Activated gamma-delta T cell treated with Interleukin-2 at 50 U/mL for 16 hours (primary cell): ENCODE results near the gene MEIOSIN.
"Not testable (repeated sequence)": the region's sequence is repeated elsewhere in the genome, so short reads cannot be mapped to it uniquely, and the experiment has no call there.

Source experiments
- DNase-seq: peaks from one replicate; pipeline ENCODE4 v3.0.0-alpha.2; 2020

The MEIOSIN gene

GRCh38 chr19:45717983-45718650, 15.1 kb upstream of the MEIOSIN start:
- no peak for DNase-seq

- not testable (repeated sequence) for DNase-seq
These were observed 13.2 kb upstream of the MEIOSIN start for GRCh38 chr19:45720065-45720464.

DNA sequence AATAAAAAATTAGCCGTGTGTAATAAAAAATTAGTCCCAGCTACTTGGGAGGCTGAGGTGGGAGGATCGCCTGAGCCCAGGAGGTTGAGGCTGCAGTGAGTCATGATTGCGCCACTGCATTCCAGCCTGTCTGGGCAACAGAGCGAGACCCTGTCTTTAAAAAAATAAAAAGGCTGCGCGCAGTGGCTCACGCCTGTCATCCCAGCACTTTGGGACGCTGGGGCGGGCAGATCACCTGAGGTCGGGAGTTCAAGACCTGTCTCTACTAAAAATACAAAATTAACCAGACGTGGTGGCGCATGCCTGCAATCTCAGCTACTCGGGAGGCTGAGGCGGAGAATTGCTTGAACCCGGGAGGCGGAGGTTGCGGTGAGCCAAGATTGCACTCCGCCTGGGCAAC, 4.6 kb upstream of the MEIOSIN start:
- not testable (repeated sequence) for DNase-seq

DNA sequence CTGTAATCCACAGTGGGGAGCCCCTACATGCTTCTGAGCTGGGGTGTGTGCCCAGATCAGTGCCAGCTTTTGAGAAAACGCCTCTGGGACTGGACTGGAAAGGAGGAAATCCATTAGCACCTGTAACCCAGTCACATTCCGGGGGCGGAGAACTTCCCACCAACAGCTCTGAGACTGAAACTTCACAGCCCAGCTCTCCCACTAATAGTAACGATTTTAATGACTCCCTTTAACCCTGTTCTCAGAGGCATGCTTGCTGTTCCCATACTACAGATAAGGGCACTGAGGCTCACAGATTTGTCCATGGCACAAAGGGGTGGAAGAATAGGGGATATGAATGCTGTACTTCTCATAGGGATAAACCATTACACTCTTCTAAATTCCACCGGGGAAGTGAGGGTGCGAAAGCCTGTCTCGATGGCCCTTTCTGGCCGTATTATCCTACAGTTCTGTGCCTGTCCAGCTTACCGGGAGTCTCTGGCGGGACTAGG, 3.4 kb upstream of the MEIOSIN start:
- no peak for DNase-seq

DNA sequence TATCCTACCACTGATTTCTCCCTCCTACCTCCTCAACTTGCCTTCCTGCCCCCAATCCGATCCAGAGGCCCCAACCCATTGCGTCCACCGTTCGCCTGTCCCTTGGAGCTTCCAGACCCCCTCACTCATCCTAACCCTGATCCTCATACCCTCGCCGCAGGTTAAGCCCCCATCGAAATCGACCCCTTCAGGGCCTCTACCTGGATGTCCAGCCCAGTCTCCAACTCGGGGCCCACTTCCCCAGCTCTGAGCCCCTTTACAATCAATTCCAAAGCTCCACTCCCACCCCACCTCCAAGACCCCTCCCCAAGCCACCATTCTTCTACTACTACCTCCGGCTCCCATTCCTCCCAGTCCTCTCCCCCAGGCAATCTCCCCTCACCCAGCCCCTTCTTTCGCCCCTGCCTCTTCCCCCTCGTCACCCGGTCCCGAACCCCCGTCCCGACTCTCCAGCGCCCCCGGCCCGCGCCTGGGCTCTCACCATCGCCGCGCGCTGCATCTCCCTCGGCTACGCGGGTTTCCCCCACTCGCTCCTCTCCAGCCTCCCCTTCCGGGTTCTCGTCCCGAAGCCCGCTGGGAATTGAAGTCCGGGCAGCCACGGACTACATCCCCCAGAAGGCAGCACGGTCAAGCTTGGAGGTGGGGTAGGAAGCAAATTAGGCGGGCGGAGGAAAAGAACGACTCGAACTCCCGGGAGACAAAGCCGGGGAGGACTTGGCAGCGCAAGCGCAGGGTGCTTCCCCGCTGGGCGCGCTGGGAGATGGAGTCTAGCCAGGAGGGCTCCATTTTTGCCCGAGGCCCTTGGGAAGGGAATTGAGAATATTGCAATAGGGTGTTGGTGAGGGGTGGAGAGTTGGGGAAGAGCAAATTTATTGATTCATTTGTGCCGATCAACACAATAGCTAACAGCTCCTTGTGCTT, 2.6 kb upstream of the MEIOSIN start, which contains the start of gene FBXO46:
TSS of gene FBXO46 (minus strand) at position 529 of the 921 bp plus-strand sequence. CDS start 17,401 bp downstream, outside the sequence.
- peak; percentile 90 for DNase-seq

- no peak for DNase-seq
These were observed 6.5 kb downstream of the MEIOSIN start for GRCh38 chr19:45739498-45740439.

DNA sequence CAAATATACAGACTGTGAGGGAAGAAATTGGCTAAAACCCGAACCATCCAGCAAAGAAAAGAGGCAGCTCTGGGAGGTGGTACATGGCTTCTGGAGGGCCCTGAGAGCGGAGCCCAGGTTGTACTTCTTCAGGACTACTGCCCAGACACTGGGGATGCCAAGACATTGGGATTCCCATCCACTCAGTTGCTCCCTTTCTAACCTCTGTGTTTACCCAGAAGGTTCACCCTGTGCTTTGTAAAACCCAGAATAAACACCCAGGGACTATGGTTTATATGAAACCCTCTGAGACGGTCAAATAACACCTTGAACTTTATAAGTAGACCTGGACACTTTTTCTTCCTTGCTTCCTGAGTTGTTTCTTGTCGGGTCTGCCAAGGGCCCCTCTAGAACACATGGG, 9.7 kb downstream of the MEIOSIN start:
- DNase-seq = no peak

DNA sequence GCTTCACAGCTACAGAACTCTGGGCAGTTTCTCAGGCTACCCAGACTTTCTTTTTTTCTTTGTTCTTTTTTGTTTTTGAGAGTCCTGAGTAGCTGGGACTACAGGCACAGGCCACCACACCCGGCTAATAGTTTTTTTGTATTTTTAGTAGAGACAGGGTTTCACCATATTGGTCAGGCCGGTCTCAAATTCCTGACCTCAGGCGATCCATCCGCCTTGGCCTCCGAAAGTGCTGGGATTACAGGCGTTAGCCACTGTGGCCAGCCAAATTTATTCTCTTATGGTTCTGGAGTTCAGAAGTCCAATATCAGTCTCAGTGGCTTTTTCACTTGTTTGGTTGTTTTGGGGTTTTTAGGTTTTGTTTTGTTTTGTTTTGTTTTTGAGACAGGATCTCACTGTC, 12.4 kb downstream of the MEIOSIN start:
- no peak for DNase-seq

- DNase-seq = no peak
These were observed 13.6 kb downstream of the MEIOSIN start for GRCh38 chr19:45746866-45747265.

DNA sequence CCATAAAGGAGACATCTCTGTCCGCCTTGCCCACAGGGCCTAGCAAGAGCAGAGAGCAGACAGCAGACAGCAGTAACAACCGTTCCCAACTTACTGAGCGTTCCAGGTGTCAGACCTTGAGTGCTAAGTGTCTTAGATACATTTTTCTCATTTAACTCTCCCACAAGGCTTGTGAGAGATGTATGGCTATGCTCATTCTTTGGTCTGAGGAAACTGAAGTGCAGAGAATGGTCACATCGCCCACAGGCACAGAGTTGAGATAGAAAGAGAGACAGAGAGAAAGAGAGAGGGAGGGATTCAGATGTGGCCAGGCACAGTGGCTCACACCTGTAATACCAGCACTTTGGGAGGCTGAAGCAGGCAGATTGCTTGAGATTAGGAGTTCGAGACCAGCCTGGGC, 14.3 kb downstream of the MEIOSIN start:
- no peak for DNase-seq

GRCh38 chr19:45751483-45751882, 18.2 kb downstream of the MEIOSIN start:
- DNase-seq = not testable (repeated sequence)

DNA sequence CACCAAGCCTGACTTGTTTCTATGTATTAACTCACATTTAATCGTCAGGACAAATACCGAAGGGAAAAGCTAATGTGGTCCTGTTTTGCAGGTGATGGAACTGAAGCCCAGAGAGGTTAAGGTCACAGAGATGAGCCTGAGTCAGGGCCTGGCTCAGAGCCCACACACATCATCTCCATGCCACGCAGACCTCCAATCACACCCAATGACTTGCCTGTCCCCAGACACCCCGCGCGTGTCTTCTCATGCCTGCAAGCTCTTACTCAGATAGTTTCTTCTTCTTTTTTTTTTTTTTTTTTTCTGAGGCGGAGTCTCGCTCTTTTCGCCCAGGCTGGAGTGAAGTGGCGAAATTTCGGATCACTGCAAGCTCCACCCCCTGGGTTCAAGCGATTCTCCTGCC, 19.4 kb downstream of the MEIOSIN start:
- no peak for DNase-seq

DNA sequence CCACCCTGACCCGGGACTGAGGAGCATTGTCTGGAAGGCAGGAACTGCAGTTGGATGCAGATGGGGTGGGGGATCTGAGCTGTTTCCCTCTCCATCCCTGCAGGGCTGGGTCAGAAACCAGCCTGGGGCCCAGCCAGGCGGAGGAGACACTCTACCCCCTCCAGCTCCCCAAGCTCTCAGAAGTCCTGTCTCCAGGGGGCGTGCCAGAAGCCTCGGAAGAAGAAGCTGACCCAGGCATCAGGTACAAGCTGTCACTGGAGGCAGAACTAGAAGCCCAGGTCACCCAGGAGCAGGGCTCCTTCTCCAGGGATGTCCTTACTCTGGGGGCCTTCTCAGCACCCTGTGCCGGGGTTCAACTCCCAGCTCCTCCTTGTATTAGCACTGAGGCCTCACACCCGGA, 20.3 kb downstream of the MEIOSIN start:
- no peak for DNase-seq

DNA sequence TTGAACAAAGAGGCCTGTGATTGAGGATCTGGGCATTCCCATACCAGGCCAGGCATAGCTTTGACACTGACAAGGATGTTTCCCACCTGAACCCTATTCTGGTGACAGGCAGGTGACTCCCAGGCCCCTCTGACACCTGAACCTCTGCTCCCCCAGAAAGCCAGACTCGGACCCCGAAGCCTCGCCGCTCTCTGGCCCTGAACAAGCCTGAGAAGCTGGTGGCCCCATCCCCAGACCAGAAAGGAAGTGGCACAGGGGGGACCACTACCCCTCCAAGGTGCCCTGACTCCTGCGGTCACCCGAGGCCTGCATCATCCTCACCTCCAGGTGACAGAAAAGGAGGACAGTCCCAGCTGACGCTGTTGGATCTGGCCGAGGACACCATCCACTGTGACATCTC, 21.1 kb downstream of the MEIOSIN start:
- no peak for DNase-seq

- DNase-seq = no peak
These were observed 24.5 kb downstream of the MEIOSIN start for GRCh38 chr19:45757695-45758094.

- DNase-seq = no peak
These were observed 25.7 kb downstream of the MEIOSIN start for GRCh38 chr19:45758921-45759320.

DNA sequence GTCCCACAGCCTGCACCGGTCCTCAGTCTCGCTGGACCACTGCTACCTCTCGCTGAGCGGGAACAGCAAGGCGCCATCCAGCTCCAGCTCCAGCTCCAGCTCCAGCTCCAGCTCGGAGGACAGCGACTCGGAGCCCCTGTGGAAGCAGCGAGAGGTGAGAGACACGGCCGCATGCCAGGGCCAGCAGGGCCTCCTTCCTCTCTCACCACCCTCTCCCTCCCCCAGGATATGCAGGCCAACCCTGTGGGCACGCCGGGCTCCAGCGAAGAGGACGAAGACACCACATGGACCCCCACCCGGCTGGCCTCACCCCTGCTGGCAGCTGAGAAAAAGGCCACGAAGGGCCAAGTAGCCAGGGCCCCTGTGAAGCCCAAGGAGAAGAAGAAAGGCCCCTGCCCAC, 28.5 kb downstream of the MEIOSIN start:
- no peak for DNase-seq

DNA sequence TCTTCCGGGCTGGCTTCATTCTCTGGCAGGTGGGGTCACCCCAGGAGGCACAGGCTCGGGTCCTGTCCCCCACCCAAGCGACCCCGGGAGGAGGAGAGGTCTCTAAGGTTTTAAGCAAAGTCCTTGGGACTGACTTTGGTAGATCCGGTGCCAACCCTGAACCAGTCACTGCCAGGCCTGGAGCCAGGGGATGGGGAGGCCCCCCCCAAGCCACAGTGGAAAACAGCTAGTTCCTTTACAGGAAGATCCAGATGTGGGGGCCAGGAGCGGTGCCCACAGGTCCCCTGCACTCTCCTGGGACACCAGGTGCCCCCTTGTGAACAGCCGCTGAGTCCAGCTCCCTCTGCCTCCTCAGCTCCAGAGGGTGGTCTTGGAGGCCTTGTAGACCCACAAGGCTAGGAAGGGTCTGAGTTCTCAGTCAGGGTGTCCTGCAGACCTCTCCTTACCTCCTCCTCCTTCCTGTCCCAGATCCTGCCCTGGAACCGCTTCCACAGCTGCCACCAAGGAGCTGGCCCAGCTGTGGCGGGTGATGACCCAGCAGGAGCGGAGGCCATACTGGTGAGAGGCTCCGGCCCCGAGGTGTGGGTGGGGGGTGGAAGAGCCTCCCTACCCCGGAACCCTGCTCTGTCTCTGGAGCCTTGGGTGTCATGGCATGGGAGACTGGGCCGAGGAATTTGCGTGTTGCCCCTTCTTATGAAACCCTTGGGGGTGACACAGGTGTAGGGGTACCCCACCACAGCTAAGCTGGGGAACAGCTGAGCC, 29.8 kb downstream of the MEIOSIN start:
- DNase-seq = no peak

DNA sequence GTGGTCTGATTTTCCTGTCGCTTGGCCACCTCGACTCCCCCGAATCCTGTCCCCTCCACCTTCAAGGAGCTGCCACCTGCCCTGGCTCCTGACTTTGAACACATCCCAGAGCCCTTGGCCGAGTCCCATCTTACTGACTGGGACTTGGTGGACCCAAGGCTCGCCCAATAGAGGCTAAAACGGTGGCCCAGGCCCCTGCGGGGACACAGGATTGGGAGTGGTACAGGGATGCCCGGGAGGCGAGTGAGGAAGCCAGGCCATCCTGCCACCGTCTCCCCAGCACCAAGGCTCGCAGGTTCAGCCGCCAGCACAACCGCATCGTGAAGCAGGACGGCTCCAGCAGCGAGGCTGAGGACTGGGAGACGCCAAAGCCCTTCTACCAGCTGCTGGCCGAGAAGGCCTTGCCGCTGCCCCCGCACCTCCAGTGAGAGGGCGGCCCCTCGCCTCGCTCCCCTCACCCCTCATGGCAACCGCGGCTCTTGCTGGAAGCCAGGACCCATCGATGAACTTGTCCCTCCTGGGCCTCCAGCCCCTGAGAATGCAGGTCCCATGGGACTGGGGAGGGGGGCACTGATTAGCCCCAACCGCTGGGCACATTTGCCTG, 30.6 kb downstream of the MEIOSIN start:
- DNase-seq = no peak

DNA sequence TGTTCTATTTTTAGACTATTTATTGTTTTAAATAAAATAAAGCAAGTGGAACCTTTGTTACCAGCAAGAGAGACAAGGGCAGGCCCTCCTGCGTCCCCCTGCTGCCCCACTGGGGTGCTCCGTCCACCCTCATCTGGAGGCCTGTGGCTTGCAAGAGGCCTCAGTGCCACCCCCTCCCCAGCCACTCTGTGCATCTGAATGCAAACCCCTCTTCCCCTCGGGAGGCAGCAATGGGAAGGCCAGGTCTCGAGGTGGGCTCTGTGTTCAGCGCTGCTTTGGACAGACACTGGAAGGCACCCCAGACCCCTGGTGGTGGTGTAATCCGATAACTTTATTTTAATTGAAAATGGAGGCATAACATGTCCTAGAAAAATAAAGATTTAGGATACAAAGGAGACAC, 31.2 kb downstream of the MEIOSIN start:
- DNase-seq = no peak

DNA sequence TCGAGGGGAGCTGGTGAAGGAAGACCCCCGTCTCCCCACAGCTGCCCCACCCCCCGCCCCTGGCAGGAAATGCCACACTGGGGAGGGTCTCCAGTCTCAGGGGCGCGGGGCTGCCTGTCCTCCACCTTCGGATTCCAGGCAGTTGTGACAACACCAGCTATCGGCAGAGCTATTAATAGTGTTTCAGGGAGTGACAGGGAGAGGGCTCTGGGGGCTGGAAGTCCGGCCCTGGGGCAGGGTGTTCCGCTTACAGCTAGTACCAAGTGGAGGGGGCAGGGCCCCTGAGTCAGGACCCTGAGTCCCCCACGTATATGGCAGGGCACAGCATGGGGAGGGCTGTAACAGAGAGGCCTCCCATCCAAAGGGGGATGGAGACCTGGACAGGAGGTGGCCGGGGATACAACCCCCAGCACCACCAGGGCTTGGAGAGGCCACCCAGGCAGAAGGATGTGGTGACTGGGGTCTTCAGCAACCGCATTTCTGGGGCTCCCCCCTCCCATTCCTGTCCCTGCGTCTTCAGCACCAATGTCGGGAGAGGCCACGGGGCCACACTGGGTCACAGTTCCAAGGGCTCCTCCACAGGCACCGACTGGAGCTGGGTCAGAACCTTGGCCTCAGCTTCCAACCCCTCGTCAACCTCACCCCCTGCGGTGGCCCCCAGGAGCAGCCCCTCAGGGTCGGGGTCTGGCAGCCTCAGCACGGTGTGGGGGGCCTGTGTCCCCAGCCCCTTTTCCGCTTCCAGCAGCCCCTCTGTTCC, 31.9 kb downstream of the MEIOSIN start:
- DNase-seq = no peak
